Esophagus mucosa (tissue), 1 donor: ENCODE data around the gene ZNF84. TPM values are rescaled to one million over a fixed set of nuclear protein-coding genes. Genes with fewer than 3 reads are reported as not detected.

Experiments used
- ATAC-seq: fragments of 200-7000 bp; cut with Tn5 transposase; one replicate; pipeline ENCODE4 v1.9.1; 2020
- total RNA-seq: library from RNA; stranded (reverse); gene quantifications from one replicate; pipeline ENCODE4 v1.2.4, GENCODE V29; 2023
- donor health status: DM: yes; HTN: yes; CAD: no.

Gene ZNF84
- total RNA-seq = 5.5 TPM

DNA sequence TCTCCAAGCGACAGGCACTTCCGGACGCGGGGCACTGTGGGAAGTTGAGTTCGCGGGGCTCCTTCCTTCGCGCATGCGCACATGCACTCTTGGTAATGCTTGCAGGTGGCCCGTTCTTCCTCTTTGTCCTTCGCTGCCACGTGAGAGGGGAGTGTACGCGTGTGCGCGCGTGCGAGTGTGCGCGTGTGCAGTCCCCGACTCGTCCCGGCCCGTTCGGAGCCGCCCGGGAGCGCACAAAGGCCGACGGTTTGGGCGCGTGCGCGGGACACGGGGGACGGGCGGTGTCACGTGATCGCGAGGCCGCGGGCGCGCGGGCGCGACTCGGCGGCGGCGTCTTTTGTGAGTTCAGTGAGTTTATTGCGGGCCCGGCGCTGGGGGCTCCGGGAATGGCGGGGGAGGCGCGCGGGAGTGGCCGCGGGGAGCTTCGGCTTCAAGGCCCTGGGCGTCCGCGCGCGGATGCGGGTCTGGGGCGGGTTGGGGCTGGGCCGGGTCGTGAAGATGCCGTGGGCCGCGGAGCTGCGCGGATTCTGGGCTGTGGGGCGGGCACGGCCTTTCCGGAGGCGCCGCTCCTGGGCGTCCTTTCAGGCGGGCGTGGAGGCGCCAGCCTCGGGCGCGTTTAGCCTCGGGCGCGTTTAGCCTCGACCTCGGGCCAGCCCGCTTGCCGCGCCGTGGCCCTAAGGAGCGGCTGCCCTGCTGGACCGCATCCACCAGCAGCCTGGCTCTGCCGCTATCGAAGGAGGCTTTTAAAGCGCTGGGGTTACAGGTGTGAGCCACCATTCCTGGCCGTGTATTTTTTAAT, at the start of gene ZNF84:
Gene ZNF84, plus strand, starts transcription at position 303 of the 799 bp plus-strand sequence. CDS start 3,959 bp downstream, outside the sequence.
- peak; percentile 100 for ATAC-seq

DNA sequence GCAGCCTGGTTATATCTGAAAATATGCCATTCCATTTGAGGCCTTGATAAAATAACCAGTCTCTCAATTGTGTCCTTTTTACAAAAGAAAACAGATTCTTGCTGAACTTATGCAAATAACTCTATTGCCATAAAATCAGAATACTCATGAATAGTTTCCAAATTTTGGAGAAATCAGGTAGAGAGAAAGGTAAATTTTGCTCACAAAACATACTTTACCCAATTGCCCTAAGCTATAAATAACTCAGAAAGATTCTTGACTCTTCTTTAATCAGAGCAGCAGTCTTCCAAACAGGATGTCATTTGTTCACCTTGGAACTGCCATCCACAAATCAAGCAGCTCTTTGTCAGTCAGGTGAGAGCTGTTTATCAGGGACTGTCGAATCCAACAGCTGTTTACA, 38.6 kb upstream of the ZNF84 start:
- no peak for ATAC-seq

DNA sequence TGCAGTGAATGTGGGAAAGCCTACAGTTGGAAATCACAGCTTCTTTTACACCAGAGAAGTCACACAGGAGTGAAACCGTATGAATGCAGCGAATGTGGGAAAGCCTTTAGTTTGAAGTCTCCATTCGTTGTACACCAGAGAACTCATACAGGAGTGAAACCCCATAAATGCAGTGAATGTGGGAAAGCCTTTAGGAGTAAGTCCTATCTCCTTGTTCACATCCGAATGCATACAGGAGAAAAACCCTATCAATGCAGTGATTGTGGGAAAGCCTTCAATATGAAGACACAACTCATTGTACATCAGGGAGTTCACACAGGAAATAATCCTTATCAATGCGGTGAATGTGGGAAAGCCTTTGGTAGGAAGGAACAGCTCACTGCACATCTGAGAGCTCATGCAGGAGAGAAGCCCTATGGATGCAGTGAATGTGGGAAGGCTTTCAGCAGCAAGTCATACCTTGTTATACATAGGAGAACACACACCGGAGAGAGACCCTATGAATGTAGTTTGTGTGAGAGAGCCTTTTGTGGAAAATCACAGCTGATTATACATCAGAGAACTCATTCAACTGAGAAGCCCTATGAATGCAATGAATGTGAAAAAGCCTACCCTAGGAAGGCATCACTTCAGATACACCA, 26.5 kb upstream of the ZNF84 start:
- no peak for ATAC-seq

DNA sequence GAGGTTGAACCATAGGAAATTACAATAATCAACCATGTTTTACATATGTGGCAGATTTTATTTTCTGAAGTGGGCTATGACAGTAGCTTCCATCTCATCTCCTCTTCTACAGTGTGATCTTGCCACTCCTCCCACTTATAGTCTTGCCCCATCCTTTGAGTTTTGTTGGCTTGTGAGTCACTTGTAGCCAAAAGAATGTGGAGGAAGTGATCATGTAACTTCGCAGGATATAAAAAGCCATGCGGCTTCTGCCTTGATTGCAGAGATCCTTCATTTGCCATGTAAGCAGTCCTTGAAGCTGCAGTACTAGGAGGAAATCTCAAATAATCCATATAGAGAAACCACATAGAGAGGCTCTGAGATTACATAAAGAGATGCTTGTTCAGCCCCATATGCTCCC, 13.7 kb upstream of the ZNF84 start:
- no peak for ATAC-seq

DNA sequence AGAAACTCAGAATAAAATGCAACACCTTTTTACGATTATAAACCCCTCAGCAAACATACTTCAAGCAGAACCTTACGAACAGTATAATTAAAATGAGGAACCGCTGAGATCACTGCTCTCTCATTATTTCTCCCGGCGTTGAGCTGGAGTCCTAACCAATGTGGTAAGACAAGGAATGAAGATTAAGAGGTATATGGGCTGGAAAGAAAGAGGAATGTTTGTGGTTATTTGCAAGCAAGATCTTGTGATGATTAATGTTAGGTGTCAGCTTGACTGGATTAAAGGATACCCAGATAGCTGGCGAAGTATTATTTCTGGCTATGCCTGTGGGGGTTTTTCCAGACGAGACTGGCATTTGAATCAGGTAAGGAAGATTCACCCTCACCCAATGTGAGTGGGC, 10.3 kb upstream of the ZNF84 start:
- no peak for ATAC-seq

DNA sequence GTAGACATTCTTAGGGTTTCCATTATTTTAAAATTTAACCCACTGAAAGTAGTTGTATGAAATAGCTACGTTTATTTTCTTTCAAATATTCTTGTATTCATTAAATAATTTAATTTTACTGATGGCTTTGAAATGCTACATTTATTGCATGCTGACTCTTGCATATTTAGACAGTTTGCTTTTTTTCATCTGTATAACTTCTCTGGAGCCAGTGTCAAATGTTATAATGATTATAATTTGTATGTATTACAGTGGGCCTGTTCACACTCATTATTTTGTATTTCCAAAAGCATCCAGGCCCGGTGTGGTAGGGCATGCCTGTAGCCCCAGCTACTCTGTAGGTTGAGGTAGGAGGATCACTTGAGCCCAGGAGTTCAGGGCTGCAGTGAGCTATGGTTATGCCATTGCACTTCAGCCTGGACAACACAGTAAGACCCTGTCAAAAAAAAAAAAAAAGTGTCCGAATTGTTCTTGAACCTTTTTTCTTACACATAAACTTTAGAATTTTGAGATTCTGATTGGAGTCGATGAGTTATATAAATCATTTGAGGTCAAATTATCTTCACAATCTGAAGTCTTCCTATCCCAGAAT, 905 bp downstream of the ZNF84 start:
- no peak for ATAC-seq

DNA sequence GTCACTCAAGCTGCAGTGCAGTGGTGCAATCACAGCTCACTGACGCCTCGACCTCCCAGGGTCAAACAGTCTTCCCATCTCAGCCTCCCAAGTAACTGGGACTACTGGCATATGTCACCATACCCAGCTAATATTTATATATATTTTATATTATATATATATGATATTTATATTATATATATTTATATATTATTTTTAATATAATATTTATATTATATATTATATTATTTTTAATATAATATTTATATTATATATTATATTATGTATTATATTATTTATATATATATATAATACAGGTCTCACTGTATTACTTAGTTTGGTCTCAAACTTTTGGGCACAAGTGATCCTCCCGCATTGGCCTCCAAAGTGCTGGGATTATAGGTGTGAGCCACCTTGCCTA, 9.4 kb downstream of the ZNF84 start:
- ATAC-seq = no peak

DNA sequence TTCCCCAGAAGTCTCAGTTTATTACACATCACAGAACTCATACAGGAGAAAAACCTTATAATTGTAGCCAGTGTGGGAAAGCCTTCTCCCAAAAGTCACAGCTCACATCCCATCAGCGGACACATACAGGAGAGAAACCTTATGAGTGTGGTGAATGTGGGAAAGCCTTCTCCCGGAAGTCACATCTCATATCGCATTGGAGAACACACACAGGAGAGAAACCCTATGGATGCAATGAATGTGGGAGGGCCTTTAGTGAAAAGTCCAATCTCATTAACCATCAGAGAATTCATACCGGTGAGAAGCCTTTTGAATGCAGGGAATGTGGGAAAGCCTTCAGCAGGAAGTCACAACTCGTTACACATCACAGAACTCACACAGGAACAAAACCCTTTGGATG, 20.1 kb downstream of the ZNF84 start:
- ATAC-seq = no peak

DNA sequence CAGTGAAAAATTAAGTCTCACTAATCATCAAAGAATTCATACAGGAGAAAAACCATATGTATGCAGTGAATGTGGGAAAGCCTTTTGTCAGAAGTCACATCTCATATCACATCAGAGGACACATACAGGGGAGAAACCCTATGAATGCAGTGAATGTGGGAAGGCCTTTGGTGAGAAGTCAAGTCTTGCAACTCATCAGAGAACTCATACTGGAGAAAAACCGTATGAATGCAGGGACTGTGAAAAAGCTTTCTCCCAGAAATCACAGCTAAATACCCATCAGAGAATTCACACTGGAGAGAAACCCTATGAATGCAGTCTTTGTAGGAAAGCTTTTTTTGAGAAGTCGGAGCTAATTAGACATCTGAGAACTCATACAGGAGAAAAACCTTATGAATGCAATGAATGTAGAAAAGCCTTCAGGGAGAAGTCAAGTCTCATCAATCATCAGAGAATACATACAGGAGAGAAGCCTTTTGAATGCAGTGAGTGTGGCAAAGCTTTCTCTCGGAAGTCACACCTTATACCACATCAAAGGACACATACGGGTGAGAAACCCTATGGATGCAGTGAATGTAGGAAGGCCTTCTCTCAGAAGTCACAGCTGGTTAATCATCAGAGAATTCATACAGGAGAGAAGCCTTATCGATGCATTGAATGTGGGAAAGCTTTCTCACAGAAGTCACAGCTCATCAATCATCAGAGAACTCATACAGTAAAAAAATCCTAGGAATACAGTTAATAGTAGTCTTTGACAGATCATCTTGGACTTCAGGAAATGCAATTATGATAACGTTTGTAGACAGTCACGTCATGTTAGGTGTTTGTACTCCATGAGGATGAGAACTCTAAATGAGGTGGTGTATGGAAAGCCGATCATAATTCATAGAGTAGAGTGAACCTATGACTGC, 21.1 kb downstream of the ZNF84 start:
- no peak for ATAC-seq

DNA sequence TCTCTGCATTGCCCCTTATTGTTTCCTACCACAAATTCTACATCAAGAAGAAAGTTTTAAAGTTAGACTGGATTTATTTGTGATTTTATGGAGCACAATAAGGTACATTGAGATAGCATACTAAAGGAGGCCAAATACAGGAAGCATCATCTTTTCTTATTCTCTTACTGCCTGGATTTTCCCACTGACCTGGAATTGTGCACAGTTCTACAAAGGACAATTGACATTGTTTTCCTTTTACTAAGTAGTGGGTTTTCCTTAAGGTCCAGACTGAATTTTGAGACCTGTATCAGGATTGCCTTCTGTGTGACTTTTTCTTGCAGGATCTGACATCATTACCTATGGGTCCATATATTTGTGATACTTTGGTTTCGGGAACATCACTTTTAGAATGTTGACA, 24.6 kb downstream of the ZNF84 start:
- no peak for ATAC-seq

DNA sequence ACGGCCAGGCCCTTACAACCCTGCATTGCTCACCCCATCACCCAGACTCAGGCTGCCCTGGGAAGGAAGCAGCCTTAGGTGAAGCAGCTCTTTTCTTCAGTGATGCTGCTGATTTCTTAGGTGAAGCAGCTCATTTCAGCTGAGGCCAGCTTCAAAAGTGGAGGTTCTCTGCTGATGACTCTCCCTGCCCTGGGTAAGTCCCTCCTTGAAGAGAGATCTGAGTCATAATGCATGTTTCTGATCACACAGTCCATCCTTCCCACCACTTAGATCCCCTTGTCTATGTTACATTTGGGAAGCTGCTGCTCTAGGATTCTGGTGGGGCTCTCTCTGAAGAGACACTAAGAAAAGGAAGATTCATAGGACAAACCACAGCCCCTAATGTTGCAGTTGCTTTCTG, 26.2 kb downstream of the ZNF84 start:
- no peak for ATAC-seq

DNA sequence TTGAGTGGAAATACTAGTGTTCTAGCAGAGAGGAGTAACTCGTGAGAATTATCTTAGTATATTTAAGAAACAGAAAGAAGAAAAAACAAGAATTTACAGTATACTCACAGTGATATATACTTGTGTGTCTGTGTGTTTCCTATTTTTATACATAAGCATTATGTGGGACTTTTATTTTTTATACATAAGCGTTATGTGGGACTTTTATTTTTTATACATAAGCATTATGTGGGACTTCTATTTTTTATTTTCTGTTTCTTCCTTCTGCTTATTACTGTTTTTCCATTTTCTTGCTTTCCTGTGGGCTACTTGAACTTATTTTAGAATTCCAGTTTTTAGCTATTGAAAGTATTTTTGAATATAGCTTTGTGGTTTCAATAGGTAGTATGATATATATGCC, 36.5 kb downstream of the ZNF84 start:
- no peak for ATAC-seq

DNA sequence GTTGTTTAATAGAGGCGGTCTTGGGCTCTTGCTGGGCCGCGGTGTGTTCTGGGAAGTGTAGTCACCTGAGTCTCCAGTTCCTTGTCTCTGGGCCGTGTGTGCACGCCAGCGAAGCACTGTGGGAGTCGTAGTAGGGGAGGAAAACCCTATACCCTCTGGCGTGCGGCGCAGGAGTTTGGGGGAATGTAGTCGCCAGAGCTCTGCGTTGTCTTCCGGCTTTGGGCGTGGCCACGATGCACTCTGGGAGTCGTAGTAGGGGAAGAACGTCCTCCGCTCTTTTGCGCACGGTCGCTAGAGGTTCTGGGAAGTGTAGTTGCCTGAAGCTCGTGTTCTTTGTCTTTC, 42.7 kb downstream of the ZNF84 start:
- peak; percentile 97 for ATAC-seq

DNA sequence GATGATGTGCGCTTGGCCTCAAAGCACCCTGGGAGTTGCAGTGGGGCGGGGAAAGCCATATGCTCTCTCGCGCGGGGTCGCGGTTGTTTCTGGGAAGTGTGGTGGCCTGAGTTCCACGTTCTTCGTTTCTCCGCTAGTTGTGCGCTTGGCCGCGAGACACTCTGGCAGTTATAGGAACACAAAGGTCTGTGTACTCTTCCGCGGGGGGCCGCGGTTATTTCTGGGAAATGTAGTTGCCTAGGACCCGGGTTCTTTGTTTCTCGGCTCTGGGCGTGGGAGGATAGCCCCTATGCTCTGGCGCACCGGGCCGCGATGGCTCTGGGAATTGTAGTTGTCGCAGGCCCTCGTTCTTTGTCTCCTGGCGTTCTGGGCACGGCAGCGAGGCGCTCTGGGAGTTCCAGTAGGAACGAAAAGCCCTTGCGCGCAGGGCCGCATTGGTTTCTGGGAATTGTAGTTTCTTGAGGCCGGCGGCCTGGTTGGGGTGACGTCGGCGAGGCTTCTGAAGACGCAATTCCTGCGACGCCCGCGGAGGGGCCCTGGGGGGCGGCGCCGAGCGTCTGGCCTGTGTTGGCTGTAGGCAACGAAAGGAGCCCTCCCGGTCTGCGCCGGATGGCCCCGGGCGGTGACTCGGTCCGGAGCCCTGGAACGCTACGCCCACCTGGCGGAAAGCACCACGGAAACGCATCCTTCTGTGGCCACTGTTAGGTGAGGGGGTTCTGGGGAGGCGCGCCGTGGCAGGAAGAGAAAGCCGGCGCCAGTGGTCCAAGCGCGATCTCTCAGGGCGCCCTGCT, 43.3 kb downstream of the ZNF84 start, which contains the start of gene ZNF140:
Gene ZNF140, plus strand, starts transcription at position 556 of the 791 bp plus-strand sequence. CDS start 398 bp downstream, outside the sequence.
- ATAC-seq = peak; percentile 86

DNA sequence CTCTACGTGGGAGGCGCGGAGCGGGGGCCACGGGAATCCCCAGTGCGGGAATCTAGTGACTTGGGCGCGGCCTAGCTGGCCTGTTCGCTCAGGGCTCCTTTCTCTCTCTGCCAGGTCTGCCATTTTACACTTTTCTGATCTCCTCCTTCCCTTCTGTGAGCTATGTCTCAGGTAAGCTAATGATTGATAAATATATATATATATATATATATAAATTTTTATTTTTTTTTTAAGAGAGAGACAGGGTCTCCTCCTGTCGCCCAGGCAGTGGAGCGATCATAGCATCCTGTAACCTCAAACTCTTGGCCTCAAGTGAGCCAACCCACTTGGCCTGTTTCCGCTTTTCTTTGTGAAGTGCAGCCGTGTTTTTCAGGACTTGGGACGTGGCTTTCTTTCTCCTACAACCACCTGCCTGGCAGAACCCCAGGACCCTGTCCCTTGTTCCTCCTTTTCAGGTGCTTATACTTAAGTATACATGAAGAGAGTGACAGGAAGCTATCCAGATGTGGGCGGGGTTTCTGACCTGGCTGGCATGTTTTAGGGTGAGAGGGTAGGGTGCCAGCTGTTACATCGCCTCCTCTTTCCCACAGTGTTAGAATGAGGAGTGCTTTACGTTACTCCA, 44.0 kb downstream of the ZNF84 start:
- no peak for ATAC-seq

DNA sequence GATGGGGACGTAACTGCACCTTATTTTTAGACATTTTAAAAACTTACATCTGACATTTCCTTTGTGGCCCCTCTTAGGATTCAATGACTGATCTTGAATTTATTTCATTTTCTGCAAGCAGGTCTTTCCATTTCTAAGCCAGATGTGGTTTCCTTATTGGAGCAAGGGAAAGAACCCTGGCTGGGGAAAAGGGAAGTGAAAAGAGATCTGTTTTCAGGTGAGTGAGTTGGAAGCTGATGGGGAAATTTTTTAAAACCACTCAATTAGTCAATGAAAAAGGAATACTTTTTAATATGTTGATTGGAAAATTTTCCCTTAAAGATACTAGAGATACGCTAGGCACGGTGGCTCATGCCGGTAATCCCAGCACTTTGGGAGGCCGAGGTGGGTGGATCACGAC, 46.0 kb downstream of the ZNF84 start:
- no peak for ATAC-seq

DNA sequence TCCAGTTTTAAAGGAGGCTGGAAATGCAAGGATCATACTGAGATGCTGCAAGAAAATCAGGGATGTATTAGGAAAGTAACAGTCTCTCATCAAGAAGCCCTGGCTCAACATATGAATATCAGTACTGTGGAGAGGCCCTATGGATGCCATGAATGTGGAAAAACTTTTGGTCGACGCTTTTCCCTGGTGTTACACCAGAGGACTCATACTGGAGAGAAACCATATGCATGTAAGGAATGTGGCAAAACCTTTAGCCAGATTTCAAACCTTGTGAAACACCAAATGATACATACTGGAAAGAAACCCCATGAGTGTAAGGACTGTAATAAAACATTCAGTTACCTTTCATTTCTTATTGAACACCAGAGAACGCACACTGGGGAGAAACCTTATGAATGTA, 68.3 kb downstream of the ZNF84 start:
- no peak for ATAC-seq

DNA sequence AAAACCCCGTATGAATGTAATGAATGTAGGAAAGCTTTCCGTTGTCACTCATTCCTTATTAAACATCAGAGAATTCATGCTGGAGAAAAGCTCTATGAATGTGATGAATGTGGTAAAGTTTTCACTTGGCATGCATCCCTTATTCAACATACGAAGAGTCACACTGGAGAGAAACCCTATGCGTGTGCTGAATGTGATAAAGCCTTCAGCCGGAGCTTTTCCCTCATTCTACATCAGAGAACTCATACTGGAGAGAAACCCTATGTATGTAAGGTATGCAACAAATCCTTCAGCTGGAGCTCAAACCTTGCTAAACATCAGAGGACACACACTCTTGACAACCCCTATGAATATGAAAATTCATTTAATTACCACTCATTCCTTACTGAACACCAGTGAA, 68.9 kb downstream of the ZNF84 start:
- no peak for ATAC-seq

DNA sequence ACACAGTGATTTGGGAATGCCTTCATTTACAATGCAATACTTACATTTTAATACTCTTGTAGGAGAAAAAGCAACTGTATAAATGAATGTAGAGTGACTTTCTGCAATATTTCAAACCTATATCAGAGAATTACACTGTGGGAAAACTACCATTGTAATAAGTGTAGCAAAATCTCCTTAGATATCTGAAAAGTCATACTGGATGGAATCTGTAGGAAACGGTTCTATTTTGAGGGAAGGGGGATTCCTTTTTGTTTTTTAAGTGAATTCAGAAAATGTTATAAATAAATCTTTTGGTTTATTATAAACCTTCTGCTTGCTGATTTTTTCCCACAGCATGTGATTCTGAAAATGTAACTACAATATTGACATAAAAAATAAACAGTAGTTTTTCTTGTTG, 69.8 kb downstream of the ZNF84 start:
- ATAC-seq = no peak

DNA sequence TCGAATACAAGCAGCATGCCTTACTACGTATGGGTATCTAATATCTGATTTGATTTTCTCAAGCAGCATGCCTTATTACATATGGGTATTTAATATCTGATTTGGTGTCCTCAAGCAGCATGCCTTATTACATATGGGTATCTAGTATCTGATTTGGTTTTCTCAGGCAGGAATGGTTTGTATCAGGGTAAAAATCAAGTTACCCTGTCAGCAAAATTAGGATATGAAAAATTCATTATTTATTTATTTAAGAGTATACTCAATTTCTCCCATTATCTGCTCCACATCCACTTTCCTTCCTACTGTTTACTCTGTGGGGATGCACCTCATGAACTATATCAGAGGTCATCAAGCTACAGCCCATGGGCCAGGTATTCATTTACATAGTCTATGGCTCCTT, 70.8 kb downstream of the ZNF84 start:
- ATAC-seq = no peak
